Measurements from ENCODE around the gene UGT1A5.
"Not testable (repeated sequence)": the region's sequence is repeated elsewhere in the genome, so short reads cannot be mapped to it uniquely, and the experiment has no call there.

UGT1A5 gene

DNA sequence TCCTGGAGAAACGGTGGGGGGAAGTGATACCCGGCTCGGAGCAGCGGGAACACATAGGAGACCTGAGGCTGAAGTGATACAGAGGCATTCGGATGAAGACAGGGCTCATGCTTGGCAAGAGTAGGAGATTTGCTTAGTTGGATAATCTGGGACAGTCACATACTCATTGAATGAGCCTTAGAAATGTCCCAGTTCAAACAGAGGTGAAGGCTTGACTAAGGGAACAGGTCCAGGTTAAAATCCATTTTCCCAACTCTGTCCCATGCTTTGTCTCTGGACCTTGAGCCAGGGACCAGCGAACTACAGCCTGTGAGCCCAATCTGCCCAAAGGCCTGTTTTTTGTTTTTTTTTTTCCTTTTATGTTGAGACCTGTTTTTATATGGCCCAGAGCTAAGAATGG, 18.7 kb upstream of the UGT1A5 start:
- DNase-seq (ENCODE audit: low read depth in 2 of 2) = no peak

DNA sequence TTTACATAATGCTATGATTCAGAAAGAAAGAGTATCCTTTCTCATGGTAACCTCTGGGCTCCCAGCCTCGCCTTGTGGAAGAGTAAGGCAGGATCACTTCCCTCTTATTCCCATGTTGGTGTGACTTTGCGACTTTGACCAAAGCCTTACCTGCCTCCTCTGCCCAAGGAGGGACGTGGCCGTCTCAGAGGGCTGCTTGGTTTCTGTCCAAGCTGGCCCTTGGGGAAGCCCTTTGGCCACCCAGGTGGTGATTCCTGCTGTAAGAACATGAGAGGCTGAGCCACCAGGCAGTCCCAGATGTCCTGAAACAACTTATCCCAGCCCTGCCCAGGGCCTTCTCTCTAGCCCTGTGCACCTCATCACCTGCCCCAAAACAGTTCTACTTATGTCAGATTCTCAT, 14.0 kb upstream of the UGT1A5 start:
- no peak for DNase-seq (ENCODE audit: low read depth in 2 of 2)

DNA sequence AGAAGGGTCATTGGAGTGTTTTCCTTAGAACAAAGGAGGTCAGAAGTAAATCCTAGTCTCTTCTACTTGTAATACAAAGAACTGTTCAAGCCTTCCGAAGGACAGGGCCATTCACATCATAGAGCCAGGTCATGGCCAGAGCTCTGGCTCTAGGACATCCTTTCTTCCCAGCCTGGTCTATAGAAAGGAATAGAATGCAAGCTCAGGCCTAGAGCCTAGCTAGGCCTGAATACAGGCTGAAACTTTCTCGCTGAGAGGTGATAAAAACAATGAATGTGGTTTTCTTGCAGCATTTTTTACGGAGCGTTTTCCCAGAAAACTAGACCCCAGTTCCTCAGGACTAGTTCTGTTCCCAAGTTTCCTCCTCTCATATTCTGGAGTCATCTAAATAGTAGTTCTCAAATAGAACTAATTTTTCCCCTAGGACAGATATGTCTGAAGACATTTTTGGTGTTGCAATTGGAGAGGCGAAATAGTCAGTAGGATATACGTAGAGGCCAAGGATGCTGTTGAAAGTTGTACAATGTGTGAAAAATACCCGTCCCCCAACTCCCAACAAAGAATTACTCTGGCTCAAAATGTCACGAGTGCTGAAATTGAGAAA, 13.2 kb upstream of the UGT1A5 start:
- no peak for DNase-seq (ENCODE audit: low read depth in 2 of 2)

DNA sequence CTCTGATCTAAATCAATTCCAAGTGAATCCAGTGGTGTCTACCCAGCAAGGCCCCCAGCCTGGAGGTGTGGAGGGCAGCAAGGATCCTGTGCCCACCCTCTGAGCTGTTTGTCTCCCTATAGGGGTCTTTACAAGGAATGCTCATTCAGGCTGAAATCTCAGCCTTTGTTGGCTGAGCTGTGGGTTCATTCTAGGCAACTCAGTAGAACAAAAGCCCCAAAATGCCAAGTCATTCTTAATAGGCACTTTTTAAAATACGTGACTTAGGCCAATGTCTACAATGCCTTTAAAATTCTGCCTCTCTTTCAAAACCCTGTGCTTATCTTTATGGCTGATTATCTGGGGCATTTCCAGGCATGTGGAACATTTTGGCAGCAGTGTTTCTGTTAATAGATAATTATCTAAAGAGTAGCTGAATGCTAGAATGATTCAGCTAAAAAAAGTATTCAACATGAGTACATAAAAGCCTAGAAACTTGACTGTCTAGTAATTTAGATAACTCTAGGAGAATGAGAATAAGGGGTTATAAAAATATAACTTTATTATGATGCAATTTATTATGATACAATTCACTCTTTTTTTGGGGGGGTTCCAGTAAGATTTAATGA, 12.6 kb upstream of the UGT1A5 start:
- DNase-seq (ENCODE audit: low read depth in 2 of 2) = no peak

DNA sequence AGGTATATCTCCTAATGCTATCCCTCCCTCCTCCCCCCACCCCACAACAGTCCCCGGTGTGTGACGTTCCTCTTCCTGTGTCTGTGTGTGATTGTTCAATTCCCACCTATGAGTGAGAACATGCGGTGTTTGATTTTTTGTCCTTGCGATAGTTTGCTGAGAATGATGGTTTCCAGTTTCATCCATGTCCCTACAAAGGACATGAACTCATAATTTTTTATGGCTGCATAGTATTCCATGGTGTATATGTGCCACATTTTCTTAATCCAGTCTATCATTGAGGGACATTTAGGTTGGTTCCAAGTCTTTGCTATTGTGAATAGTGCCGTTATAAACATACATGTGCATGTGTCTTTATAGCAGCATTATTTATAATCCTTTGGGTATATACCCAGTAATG, 11.9 kb upstream of the UGT1A5 start:
- not testable (repeated sequence) for DNase-seq (ENCODE audit: low read depth in 2 of 2)

DNA sequence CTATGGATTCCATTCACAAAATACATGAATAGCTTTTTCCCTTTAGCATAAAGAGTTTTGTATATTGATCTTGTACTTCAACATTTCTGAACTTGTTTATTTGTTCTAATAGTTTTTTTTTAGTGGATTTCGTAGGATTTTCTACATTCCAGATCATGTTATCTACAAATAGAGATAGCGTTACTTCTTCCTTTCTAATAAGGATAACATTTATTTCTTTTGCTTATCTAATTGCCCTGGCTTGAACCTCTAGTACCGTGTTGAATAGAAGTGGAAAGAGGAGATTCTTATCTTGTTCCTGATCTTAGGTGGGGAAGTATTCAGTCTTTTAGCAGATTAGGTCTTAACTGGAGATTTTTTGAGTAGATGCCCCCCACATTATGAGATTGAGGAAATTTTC, 10.5 kb upstream of the UGT1A5 start:
- DNase-seq (ENCODE audit: low read depth in 2 of 2) = no peak

DNA sequence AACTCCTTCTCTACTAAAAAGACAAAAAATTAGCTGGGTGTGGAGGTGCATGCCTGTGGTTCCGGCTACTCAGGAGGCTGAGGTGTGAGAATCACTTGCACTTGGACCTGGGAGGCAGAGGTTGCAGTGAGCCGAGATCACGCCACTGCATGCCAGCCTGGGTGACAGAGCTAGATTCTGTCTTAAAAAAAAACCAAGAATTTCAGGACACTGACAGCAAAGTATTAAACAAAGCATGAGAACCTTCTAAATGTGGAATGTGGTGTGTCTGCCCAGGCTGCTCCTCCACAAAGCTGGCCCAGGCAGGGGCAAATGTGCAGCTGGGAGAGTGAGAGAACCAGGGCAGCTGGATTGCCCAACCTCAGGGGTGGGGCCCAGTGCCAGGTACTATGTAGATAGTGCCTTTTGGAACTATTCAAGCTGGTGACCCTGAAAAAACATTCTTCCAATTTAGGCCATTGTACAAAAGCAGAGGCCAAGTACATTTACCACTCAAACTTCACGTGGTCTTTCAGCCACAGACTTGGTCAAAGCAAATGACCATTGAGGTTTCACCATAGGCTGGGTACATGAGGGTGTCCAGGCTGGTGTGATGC, 6.7 kb upstream of the UGT1A5 start:
- no peak for DNase-seq (ENCODE audit: low read depth in 2 of 2)

DNA sequence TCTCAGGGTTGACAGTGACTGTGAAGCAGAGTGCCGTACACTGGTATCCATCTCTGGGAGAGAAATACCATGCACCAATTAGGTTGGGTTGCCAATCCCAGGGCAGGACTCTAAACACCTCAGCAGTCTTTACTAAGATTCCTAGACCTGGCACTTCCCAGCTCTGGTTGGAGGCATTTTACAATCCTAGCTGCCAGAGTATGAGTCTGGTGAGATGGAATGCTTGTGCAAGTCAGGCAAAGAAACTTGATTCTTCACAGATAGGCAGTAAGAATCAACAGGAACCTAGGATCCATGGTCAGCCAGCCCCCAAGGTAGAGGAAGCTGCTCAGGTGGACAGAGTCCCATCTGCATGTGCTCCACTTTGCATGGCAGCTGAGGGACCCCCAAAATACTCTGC, 6.0 kb upstream of the UGT1A5 start:
- no peak for DNase-seq (ENCODE audit: low read depth in 2 of 2)

DNA sequence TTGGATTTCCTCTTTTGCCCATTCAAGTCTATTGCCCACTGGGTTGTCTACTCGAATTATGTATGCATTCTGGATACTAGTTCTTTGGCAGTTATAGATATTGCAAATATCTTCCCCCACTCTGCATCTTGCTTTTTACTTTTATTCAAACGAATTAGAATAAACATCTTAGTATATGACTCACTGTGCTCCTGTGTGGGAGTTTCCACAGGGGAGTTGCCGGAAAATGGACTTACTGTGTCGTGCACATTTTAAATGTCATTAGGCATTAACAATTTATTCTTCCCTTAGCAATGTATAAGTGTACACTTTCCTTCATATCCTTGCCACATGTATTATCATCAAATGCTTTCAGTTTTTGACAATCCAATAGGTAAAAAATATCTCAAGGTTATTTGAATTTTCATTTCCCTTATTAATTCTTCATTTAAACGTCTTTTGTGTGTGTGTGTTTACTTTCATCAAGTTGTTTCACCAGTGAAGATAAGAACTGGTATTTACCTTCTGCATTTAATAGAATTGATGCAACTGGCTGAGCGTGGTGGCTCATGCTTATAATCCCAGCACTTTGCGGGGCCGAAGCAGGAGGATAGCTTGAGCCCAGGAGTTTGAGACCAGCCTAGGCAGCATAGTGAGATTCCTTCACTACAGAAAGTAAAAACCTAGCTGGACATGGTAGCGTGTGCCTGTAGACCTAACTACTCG, 4.6 kb upstream of the UGT1A5 start:
- DNase-seq (ENCODE audit: low read depth in 2 of 2) = no peak

DNA sequence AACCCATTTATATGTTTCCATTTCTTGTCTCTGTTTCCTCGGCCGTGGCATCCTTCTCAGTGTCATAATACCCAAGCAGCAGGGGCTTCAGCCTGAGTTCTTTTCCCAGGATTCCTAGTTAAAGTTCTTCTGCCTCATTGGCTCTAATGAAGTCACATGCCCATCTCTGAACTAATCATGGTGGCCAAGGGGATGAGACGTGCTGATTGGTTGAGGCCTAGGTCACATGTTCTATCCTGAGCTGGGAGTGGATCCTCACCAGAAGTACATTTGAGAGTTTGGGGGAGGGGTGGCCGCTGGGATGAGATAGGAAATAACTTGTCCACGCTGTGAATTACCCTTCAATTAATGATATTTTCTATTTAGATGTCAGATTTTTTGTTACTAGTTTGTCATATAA, 3.8 kb upstream of the UGT1A5 start:
- no peak for DNase-seq (ENCODE audit: low read depth in 2 of 2)

DNA sequence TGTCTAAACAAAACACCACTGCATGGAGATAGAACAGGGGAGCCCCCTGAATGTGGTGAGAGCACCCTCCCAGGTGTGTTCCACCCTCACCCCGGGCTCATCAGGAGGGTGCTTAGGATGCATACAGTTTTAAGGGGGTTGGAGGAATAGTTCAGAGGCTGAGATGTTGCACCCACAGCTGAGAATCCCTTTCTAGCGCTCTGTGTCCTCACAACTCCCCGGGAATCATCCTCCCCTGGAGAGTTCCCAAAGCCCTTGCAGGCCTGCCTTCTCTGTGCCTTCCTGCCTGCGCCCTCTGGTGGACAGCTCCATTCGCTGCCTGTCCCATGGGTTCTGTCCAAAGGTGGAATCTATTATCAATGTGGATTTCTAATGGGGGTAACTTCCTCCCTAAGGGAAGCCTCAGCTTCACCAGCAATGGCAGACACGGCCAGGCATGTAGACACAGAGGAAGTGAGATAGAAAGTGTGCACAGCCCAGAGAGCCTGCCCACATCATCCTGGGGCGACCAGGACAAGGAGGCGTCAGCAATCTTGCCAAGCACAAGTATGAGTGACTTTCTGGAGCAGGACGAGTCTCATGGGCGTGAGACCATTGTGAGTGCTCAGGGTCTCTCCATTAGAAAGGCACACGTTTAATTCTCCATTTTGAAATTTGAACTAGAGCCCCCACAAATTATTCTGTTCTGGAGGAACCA, 1.2 kb upstream of the UGT1A5 start:
- DNase-seq (ENCODE audit: low read depth in 2 of 2) = peak; percentile 29 to 30

DNA sequence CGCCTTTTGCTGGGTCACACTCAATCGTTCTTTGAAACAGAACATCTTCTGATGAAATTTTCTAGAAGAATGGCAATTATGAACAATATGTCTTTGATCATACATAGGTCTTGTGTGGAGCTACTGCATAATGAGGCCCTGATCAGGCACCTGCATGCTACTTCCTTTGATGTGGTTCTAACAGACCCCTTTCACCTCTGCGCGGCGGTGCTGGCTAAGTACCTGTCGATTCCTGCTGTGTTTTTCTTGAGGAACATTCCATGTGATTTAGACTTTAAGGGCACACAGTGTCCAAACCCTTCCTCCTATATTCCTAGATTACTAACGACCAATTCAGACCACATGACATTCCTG, 532 bp downstream of the UGT1A5 start:
- DNase-seq (ENCODE audit: low read depth in 2 of 2) = no peak

DNA sequence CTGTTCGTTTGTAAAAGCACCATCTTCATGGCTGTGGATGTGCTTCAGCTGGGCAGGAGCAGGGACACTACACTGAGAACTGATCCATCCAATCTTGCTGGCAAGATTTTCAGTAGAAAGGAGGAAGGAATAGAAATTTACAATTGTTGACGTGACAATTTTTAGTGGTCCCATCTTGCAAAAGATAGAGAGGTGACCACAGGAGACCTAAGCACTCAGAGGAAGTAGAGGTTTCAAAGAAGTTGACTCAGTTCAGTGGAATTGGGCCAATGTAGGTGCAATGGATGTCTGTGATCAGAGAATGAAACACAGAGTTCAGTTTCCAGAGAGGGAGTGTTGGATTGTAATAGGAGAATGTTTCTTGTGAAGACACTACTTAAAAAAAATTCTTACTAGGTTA, 1.4 kb downstream of the UGT1A5 start:
- no peak for DNase-seq (ENCODE audit: low read depth in 2 of 2)

DNA sequence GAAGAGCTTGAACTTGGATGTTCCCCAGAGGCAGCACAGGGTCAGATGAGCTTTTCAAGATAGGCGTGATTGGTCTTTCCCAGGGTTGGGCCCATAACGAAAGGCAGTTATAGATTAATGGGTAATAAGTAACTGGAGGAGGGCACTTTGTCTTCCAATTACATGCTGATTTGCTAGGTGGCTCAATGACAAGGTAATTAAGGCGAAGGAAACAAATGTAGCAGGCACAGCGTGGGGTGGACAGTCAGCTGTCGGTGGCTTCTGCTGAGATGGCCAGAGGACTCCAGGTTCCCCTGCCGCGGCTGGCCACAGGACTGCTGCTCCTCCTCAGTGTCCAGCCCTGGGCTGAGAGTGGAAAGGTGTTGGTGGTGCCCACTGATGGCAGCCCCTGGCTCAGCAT, 5.8 kb downstream of the UGT1A5 start, which contains the start of gene UGT1A4:
TSS of gene UGT1A4 (plus strand) at position 185 of the 400 bp plus-strand sequence. CDS start at position 270, 85 bp downstream.
- no peak for DNase-seq (ENCODE audit: low read depth in 2 of 2)

DNA sequence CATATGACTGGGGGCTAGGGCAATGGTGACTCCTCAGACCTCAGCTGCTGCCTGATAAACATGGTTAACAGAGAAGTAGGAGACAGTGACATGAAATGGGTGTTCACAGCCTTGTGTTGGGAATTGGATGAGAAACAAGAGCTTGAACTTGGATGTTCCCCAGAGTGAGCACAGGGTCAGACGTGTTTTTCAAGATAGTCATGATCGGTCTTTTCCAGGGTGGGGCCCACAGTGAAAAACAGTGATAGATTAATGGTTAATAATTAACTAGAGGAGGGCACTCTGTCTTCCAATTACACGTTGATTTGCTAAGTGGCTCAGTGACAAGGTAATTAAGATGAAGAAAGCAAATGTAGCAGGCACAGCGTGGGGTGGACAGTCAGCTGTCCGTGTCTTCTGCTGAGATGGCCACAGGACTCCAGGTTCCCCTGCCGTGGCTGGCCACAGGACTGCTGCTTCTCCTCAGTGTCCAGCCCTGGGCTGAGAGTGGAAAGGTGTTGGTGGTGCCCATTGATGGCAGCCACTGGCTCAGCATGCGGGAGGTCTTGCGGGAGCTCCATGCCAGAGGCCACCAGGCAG, 16.1 kb downstream of the UGT1A5 start, which contains the start of gene UGT1A3:
TSS of gene UGT1A3 (plus strand) at position 320 of the 579 bp plus-strand sequence. CDS start at position 405, 85 bp downstream.
- DNase-seq (ENCODE audit: low read depth in 2 of 2) = no peak

DNA sequence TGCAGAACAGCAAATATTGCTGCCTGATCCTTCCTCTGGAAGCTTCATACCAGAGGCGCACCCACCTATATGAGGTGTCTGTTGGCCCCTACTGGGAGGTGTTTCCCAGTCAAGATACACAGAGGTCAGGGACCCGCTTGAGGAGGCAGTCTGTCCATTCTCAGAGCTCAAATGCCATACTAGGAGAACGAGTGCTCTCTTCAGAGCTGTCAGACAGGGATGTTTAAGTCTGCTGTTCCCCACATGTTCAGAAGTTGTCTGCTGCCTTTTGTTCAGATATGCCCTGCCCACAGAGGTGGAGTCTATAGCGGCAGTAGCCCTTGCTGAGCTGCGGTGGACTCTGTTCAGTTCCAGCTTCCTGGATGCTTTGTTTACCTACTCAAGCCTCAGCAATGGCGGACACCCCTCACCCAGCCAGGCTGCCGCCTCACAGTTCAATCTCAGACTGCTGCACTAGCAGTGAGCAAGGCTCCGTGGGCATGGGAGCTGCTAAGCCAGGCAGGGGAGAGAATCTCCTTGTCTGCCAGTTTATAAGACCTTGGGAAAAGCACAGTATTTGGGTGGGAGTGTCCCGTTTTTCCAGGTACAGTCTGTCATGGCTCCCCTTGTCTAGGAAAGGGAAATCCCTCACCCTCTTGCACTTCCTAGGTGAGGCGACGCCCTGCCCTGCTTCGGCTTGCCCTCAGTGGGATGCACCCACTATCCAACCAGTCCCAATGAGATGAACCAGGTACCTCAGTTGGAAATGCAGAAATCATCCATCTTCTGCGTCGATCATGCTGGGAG, 24.4 kb downstream of the UGT1A5 start:
- not testable (repeated sequence) for DNase-seq (ENCODE audit: low read depth in 2 of 2)

DNA sequence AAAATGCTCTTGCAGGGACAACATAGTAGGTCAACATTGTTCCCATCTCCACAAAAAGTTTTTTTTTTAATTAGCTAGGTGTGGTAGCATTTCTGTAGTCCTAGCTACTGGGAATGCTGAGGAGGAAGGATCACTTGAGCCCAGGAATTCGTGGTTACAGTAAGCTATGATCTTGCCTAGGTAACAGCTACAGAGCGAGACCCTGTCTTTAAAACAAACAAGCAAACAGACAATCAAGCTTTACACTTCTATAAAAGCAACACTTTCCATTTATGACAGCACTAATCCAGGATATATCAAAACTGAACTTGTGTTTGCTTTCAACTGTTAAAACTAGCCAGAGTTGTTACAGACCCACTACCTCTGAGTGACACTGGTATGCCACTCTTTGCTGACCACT, 28.2 kb downstream of the UGT1A5 start:
- no peak for DNase-seq (ENCODE audit: low read depth in 2 of 2)

DNA sequence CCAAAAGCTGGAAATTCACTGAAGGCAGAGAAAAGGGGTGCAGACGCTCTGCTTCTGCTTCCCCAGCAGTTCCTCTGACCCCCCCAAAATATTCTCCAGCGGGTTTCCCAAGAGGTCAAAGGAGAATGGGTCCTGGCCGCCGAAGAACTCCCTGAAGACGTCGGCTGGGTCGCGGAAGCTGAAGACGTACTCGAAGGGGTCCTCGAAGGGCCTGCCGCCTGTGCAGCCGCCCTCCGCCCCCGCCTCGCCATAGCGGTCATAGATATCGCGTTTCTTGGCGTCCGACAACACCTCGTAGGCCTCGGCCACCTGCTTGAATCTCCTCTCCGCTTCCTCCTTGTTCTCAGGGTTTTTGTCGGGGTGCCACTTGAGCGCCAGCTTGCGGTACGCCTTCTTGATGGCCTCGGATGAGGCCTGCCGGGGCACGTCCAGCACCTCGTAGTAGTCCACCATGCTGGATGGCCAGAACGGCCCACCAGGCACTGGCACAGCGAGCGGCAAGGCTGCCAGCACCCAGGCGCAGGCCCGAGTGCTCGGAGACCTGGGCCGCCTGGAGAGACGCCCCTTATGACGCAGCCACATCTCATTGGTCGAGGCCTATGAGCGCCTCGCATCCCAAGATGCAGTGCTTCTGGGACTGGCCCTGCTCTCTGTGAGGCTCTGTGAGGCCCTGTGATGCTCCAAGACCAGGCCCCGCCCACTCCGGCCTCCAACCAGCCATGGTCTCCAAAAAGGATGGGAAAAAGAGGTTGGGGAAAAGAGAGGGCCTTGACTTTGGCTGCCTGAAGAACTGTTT, 31.0 kb downstream of the UGT1A5 start:
- DNase-seq (ENCODE audit: low read depth in 2 of 2) = no peak

DNA sequence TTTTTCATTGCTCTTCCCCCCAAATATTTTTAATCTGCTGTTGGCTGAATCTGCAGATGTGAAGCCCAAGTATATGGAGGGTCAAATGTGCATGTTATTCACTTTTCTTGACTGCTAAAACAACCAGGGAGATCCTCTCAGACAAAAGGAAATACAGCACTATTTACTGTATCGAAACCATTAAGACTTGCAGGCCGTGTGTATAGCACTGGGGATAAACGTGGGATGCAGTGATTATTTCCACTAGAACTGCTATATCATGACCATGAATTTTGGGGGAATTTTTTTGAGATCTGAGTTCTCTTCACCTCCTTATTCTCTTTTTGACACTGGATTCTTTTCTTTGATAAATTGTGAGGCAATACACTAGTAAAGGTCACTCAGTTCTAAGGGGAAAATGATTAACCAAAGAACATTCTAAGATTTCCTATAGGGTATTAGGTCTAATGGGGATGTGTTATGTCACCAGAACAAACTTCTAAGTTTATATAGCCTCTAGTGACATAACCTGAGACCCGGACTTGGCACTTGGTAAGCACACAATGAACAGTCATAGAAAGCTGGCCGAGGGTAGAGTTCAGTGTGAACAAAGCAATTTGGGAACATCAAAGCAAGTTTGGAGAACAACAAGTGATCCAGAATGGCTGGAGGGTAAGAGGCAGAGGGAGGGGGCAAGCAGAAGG, 32.5 kb downstream of the UGT1A5 start:
- DNase-seq (ENCODE audit: low read depth in 2 of 2) = no peak

DNA sequence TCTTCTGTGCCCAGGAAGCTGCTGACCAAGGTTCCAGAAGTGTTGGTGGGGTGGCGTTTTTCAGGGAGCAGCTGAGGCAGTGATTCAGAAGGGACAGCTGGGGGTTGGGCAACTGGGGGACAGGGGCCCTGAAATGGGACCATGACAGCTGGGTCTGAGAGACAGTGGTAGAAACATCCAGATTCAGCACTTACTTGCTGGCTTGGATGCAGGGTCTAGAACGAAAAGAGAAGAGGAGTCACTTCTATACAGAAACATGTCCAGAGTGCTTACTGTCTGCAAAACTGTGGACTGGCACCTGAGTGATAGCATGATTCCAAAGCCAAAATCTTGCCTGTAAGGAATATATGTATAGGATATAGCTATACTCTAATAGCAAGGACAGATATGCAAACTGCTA, 33.1 kb downstream of the UGT1A5 start:
- DNase-seq (ENCODE audit: low read depth in 2 of 2) = not testable (repeated sequence)

All from fibroblast of skin of left biceps (primary cell).